Measurements from ENCODE around the gene PTGER4. TPM values are rescaled to one million over a fixed set of nuclear protein-coding genes. Genes with fewer than 3 reads are reported as not detected.

The PTGER4 gene
- total RNA-seq, 1 experiment from 2014 or later = 0.92 TPM

DNA sequence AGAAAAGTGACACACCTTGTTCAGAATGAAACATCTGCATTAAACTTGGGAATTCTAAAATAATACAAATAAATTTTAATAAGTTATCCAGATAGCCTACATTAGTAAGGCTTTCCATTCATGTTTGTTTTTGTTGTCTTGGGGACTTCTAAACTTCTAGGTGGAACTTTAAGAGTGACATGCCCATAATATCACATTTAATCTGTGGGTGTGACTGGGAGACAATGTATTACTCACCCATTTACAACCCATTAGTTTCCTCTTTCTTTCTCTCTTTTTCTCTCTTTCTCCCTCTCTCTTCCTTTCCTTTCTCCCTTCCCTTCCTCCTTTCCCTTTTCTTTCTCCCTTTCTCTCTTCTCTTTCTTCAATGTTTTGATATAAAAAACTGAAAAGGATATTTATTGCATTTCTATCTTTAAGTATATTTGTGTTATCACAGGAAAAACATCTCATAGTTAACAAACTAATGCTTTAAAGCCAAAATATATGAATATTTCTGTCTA, 12.5 kb upstream of the PTGER4 start:
- no peaks in the 10 kb centered on the region for H3K36me3 Mint-ChIP-seq
- H3K27ac Mint-ChIP-seq = no peak overlapping the region
- TF ChIP-seq ESRRA (CRISPR knock-in tag; IDR thresholded peaks at IDR 0.05; ENCODE audit: borderline replicate concordance) = no peak
- TF ChIP-seq RELA (CRISPR knock-in tag; IDR thresholded peaks at IDR 0.05; ENCODE audit: borderline replicate concordance) = no peak
- no peak for TF ChIP-seq ZBTB21 (CRISPR knock-in tag; IDR thresholded peaks at IDR 0.05; ENCODE audit: borderline replicate concordance)
- TF ChIP-seq SMAD3 (CRISPR knock-in tag; IDR thresholded peaks at IDR 0.05; ENCODE audit: borderline replicate concordance) = no peak
- no peak for TF ChIP-seq CBFB (CRISPR knock-in tag; IDR thresholded peaks at IDR 0.05; ENCODE audit: low read depth)
- no peak for TF ChIP-seq ZNF416 (CRISPR knock-in tag; IDR thresholded peaks at IDR 0.05)
- TF ChIP-seq, protein P1, sequence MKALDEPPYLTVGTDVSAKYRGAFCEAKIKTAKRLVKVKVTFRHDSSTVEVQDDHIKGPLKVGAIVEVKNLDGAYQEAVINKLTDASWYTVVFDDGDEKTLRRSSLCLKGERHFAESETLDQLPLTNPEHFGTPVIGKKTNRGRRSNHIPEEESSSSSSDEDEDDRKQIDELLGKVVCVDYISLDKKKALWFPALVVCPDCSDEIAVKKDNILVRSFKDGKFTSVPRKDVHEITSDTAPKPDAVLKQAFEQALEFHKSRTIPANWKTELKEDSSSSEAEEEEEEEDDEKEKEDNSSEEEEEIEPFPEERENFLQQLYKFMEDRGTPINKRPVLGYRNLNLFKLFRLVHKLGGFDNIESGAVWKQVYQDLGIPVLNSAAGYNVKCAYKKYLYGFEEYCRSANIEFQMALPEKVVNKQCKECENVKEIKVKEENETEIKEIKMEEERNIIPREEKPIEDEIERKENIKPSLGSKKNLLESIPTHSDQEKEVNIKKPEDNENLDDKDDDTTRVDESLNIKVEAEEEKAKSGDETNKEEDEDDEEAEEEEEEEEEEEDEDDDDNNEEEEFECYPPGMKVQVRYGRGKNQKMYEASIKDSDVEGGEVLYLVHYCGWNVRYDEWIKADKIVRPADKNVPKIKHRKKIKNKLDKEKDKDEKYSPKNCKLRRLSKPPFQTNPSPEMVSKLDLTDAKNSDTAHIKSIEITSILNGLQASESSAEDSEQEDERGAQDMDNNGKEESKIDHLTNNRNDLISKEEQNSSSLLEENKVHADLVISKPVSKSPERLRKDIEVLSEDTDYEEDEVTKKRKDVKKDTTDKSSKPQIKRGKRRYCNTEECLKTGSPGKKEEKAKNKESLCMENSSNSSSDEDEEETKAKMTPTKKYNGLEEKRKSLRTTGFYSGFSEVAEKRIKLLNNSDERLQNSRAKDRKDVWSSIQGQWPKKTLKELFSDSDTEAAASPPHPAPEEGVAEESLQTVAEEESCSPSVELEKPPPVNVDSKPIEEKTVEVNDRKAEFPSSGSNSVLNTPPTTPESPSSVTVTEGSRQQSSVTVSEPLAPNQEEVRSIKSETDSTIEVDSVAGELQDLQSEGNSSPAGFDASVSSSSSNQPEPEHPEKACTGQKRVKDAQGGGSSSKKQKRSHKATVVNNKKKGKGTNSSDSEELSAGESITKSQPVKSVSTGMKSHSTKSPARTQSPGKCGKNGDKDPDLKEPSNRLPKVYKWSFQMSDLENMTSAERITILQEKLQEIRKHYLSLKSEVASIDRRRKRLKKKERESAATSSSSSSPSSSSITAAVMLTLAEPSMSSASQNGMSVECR (CRISPR knock-in tag; IDR thresholded peaks at IDR 0.05; ENCODE audit: borderline replicate concordance) = no peak
- no peak for TF ChIP-seq MXD4 (CRISPR knock-in tag; IDR thresholded peaks at IDR 0.05; ENCODE audit: borderline replicate concordance)
- TF ChIP-seq ZNF219 (CRISPR knock-in tag; IDR thresholded peaks at IDR 0.05; ENCODE audit: borderline replicate concordance) = no peak
- TF ChIP-seq, protein P2, sequence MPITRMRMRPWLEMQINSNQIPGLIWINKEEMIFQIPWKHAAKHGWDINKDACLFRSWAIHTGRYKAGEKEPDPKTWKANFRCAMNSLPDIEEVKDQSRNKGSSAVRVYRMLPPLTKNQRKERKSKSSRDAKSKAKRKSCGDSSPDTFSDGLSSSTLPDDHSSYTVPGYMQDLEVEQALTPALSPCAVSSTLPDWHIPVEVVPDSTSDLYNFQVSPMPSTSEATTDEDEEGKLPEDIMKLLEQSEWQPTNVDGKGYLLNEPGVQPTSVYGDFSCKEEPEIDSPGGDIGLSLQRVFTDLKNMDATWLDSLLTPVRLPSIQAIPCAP (CRISPR knock-in tag; IDR thresholded peaks at IDR 0.05) = no peak
- no peak for TF ChIP-seq GTF2I (CRISPR knock-in tag; conservative IDR thresholded peaks at IDR 0.05)
- TF ChIP-seq, protein P3, sequence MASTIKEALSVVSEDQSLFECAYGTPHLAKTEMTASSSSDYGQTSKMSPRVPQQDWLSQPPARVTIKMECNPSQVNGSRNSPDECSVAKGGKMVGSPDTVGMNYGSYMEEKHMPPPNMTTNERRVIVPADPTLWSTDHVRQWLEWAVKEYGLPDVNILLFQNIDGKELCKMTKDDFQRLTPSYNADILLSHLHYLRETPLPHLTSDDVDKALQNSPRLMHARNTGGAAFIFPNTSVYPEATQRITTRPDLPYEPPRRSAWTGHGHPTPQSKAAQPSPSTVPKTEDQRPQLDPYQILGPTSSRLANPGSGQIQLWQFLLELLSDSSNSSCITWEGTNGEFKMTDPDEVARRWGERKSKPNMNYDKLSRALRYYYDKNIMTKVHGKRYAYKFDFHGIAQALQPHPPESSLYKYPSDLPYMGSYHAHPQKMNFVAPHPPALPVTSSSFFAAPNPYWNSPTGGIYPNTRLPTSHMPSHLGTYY (CRISPR knock-in tag; IDR thresholded peaks at IDR 0.05) = no peak
- TF ChIP-seq TP53 (CRISPR knock-in tag; IDR thresholded peaks at IDR 0.05) = no peak
- TF ChIP-seq KAT7 (CRISPR knock-in tag; IDR thresholded peaks at IDR 0.05; ENCODE audit: borderline replicate concordance) = no peak
- no peak for TF ChIP-seq NFATC4 (CRISPR knock-in tag; IDR thresholded peaks at IDR 0.05)
- TF ChIP-seq TCF7 (CRISPR knock-in tag; IDR thresholded peaks at IDR 0.05; ENCODE audit: low read depth) = no peak
- POLR2A ChIA-PET = no interaction called here
- H3K27me3 Mint-ChIP-seq (ENCODE audit: low read depth) = no peaks in the 10 kb centered on the region
- DNase-seq (ENCODE audit: low spot score) = no peak
- no peak overlapping the region for H3K4me3 Mint-ChIP-seq
- H3K4me1 Mint-ChIP-seq = no peaks in the 10 kb centered on the region
- CTCF ChIA-PET = no interaction called here
- ATAC-seq = no peak
- no peaks in the 10 kb centered on the region for H3K9me3 Mint-ChIP-seq

DNA sequence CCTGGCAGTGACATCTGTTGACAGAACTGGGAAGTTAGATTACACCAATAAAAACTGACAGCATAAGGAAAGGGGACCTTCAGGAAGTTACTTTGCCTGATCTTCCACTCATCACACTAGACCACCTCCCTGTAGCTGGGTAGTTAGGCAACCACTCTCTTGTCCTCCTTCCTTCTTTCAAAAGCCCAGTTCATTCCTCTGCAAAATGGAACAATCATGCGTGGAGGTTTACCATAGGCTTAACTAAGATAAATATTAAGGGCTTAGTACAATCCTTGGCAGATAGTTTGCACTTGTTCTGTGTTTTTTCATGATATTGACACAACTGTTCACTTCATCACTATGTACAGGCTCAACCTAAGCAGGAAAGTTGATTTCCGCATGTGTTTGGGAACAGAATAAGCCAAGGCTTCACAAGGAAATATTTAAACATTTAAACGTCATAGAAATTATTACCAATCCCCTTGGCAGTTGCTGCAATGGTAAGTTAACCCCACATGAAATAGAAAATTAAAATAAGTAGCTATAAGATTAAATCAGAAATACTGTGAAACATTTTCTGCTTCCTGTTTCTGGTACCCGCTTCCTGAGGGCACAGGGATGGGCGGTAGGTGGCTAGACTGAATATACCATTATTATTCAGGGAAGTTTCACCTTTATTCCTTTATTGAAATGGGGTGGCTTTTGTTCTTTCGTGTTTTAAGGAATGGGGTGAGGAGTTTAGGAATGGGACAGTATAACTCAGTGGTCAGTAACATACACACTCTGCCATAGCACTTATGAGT, 9.9 kb upstream of the PTGER4 start:
- Mint-ChIP-seq H3K4me3 (no peak overlapping the region), H3K27ac (no peak overlapping the region), H3K9me3 (no peaks in the 10 kb centered on the region), H3K36me3 (no peaks in the 10 kb centered on the region), H3K27me3 (ENCODE audit: low read depth) (no peaks in the 10 kb centered on the region), H3K4me1 (no peaks in the 10 kb centered on the region)
- POLR2A ChIA-PET = interaction anchor here (0.7 kb wide), 1 partner anchor 752 kb away, joined by 6 read pairs; no protein-coding TSS in a partner anchor
- no peak for DNase-seq (ENCODE audit: low spot score)
- ATAC-seq = no peak
- CTCF ChIA-PET = interaction anchor here (0.7 kb wide), 1 partner anchor 22 kb away, joined by 3 read pairs; no protein-coding TSS in a partner anchor
- TF ChIP-seq ATF1 (CRISPR knock-in tag; IDR thresholded peaks at IDR 0.05) (no peak), CREB1 (CRISPR knock-in tag; IDR thresholded peaks at IDR 0.05) (no peak), GABPB1 (CRISPR knock-in tag; IDR thresholded peaks at IDR 0.05) (no peak), FOXK1 (CRISPR knock-in tag; IDR thresholded peaks at IDR 0.05) (no peak), ZNF416 (CRISPR knock-in tag; IDR thresholded peaks at IDR 0.05) (no peak), MYBL2 (CRISPR knock-in tag; IDR thresholded peaks at IDR 0.05) (no peak), ETV6 (CRISPR knock-in tag; IDR thresholded peaks at IDR 0.05) (no peak), NFATC4 (CRISPR knock-in tag; IDR thresholded peaks at IDR 0.05) (no peak)
- TF ChIP-seq, protein P4, sequence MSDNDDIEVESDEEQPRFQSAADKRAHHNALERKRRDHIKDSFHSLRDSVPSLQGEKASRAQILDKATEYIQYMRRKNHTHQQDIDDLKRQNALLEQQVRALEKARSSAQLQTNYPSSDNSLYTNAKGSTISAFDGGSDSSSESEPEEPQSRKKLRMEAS (CRISPR knock-in tag; IDR thresholded peaks at IDR 0.05) = no peak
- TF ChIP-seq, protein P5, sequence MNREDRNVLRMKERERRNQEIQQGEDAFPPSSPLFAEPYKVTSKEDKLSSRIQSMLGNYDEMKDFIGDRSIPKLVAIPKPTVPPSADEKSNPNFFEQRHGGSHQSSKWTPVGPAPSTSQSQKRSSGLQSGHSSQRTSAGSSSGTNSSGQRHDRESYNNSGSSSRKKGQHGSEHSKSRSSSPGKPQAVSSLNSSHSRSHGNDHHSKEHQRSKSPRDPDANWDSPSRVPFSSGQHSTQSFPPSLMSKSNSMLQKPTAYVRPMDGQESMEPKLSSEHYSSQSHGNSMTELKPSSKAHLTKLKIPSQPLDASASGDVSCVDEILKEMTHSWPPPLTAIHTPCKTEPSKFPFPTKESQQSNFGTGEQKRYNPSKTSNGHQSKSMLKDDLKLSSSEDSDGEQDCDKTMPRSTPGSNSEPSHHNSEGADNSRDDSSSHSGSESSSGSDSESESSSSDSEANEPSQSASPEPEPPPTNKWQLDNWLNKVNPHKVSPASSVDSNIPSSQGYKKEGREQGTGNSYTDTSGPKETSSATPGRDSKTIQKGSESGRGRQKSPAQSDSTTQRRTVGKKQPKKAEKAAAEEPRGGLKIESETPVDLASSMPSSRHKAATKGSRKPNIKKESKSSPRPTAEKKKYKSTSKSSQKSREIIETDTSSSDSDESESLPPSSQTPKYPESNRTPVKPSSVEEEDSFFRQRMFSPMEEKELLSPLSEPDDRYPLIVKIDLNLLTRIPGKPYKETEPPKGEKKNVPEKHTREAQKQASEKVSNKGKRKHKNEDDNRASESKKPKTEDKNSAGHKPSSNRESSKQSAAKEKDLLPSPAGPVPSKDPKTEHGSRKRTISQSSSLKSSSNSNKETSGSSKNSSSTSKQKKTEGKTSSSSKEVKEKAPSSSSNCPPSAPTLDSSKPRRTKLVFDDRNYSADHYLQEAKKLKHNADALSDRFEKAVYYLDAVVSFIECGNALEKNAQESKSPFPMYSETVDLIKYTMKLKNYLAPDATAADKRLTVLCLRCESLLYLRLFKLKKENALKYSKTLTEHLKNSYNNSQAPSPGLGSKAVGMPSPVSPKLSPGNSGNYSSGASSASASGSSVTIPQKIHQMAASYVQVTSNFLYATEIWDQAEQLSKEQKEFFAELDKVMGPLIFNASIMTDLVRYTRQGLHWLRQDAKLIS (CRISPR knock-in tag; IDR thresholded peaks at IDR 0.05; ENCODE audit: borderline replicate concordance) = no peak
- TF ChIP-seq, protein P6, sequence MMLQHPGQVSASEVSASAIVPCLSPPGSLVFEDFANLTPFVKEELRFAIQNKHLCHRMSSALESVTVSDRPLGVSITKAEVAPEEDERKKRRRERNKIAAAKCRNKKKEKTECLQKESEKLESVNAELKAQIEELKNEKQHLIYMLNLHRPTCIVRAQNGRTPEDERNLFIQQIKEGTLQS (CRISPR knock-in tag; conservative IDR thresholded peaks at IDR 0.05) = no peak
